ENCODE measurements around the gene RPL5. TPM values are rescaled to one million over a fixed set of nuclear protein-coding genes. Genes with fewer than 3 reads are reported as not detected.

The RPL5 gene
- total RNA-seq, 6 experiments from 2014 or later, result 225 to 532 (median 294) TPM

- Histone ChIP-seq H3K4me1 (peaks cover 0 to 15% (median 0%) of the 10 kb centered on the region in 4 donors), H3K9me3 (no peaks in the 10 kb centered on the region), H3K27me3 (no peaks in the 10 kb centered on the region), H3K27ac (no peak overlapping the region), H3K4me3 (no peak overlapping the region), H3K36me3 (no peaks in the 10 kb centered on the region)
- ATAC-seq, result peak in 1 of 4 donors; percentile 4
- intact Hi-C loops (cut with DNase I), result loop anchor here (5.0 to 10.0 kb wide), 2 partner anchors 105 to 138 kb away; partner anchors contain the start of gene DIPK1A (in 1 of the 2)
- TF ChIP-seq POLR2A (IDR thresholded peaks at IDR 0.05), result no peak
- TF ChIP-seq, protein P1, sequence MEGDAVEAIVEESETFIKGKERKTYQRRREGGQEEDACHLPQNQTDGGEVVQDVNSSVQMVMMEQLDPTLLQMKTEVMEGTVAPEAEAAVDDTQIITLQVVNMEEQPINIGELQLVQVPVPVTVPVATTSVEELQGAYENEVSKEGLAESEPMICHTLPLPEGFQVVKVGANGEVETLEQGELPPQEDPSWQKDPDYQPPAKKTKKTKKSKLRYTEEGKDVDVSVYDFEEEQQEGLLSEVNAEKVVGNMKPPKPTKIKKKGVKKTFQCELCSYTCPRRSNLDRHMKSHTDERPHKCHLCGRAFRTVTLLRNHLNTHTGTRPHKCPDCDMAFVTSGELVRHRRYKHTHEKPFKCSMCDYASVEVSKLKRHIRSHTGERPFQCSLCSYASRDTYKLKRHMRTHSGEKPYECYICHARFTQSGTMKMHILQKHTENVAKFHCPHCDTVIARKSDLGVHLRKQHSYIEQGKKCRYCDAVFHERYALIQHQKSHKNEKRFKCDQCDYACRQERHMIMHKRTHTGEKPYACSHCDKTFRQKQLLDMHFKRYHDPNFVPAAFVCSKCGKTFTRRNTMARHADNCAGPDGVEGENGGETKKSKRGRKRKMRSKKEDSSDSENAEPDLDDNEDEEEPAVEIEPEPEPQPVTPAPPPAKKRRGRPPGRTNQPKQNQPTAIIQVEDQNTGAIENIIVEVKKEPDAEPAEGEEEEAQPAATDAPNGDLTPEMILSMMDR (IDR thresholded peaks at IDR 0.05), result no peak
- 53% methylated on average over 6 of the region's 7 CpGs for WGBS (ENCODE audit: insufficient coverage, low coverage, low lambda C conversion rate, missing lambda C conversion rate)
- DNase-seq, result no peak
These were observed 27.7 kb downstream of the RPL5 start for GRCh38 chr1:92859400-92860039.

DNA sequence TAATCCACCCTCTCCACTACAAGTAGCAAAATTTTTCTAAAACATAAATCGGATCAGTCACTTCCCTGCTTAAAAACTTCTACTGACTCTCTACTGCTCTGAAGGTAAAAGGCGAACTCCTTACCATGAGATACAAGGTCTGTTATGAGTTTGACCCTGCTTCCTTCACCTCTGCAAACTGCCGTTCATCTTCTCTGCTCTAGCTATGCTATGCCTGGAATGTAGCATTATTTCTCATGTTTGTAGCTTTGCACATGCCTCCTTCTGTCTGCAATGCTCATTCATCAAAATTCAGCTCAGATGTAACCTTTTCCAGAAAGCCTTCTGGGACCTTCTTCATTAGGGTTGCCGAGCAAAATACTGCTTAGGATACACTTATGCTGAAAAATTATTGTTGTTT lies 30.8 kb downstream of the RPL5 start:
- H3K4me3 ChIP-seq, result no peak overlapping the region
- 77% methylated on average over 4 of the region's 4 CpGs for WGBS (ENCODE audit: insufficient coverage, low coverage, low lambda C conversion rate, missing lambda C conversion rate)
- DNase-seq, result no peak
- no peaks in the 10 kb centered on the region for H3K36me3 ChIP-seq
- H3K27me3 ChIP-seq, result no peaks in the 10 kb centered on the region
- H3K27ac ChIP-seq, result no peak overlapping the region
- no peaks in the 10 kb centered on the region for H3K9me3 ChIP-seq
- no peak for ATAC-seq
- intact Hi-C loops (cut with DNase I), result loop anchor here (5.0 to 10.0 kb wide), 2 partner anchors 102 to 135 kb away; partner anchors contain the start of gene DIPK1A (in 1 of the 2)
- peaks cover 0 to 12% (median 0%) of the 10 kb centered on the region in 4 donors for H3K4me1 ChIP-seq
- TF ChIP-seq, protein P1 (IDR thresholded peaks at IDR 0.05), result no peak
- TF ChIP-seq POLR2A (IDR thresholded peaks at IDR 0.05), result no peak

DNA sequence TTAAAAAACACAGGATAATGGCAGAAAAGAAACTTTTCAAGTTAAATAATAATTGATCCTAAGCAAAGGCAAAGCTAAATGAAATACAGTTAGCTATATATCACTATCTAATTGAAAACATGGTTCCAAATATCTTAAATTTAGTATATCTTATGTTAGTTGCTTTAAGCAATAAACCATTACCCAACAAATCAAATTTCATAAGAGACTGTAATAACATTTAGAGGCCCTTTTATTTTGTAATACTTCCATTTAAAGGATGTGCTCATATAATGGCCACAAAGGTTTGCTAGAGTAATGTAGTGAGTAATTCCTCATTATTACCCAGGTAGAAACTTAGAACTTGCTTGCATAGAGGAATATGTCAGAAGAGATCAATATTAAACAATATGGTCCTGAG lies 32.3 kb downstream of the RPL5 start:
- ATAC-seq (no peak), DNase-seq (no peak)
- Histone ChIP-seq H3K4me3 (no peak overlapping the region), H3K36me3 (no peaks in the 10 kb centered on the region), H3K9me3 (no peaks in the 10 kb centered on the region), H3K27ac (no peak overlapping the region), H3K4me1 (no peaks in the 10 kb centered on the region), H3K27me3 (no peaks in the 10 kb centered on the region)
- no peak for TF ChIP-seq POLR2A (IDR thresholded peaks at IDR 0.05)
- TF ChIP-seq, protein P1 (IDR thresholded peaks at IDR 0.05), result no peak
- intact Hi-C loops (cut with DNase I), result loop anchor here (5.0 to 10.0 kb wide), 2 partner anchors 101 to 133 kb away; partner anchors contain the start of gene DIPK1A (in 1 of the 2)

DNA sequence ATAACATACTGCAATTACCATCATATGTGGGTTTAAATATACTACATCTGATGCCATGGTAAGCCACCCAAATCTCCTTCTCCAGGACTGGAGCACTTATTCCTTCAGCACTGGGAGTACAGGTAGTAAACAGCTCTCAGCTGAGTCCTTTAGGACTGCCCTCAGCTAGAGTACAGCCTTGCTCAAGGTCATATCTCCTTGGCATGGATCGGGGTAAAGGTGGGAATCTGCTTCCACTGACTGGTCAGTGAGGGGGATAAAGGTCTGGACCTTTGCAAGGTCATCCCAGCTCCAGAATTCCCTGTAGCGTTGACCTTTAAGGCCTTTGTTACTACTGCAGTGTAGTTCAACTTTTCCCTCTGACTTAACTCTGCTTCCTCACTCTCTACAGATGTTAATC lies 38.8 kb downstream of the RPL5 start:
- H3K4me1 ChIP-seq, result no peaks in the 10 kb centered on the region
- no CpG with 5 or more reads among the region's 2 CpGs for WGBS (ENCODE audit: insufficient coverage, low coverage, low lambda C conversion rate, missing lambda C conversion rate)
- ATAC-seq, result no peak

More for the DNA sequence above, 38.8 kb downstream of the RPL5 start:
- H3K36me3 ChIP-seq, result no peaks in the 10 kb centered on the region
- no peak for DNase-seq
- TF ChIP-seq, protein P1 (IDR thresholded peaks at IDR 0.05), result no peak
- TF ChIP-seq POLR2A (IDR thresholded peaks at IDR 0.05), result no peak
- no peak overlapping the region for H3K27ac ChIP-seq
- H3K9me3 ChIP-seq, result no peaks in the 10 kb centered on the region
- no peaks in the 10 kb centered on the region for H3K27me3 ChIP-seq
- intact Hi-C loops (cut with DNase I), result no loop called here
- H3K4me3 ChIP-seq, result no peak overlapping the region

Measured in right lobe of liver (tissue), 6 donors.